Activated CD8-positive, alpha-beta memory T cell treated with anti-CD3 and anti-CD28 coated beads, Interleukin-2, amount 50 U/mL, for 24 hours (primary cell): ENCODE measurements around the gene ARPP21.
"Not testable (repeated sequence)": the region's sequence is repeated elsewhere in the genome, so short reads cannot be mapped to it uniquely, and the experiment has no call there.

Source experiments
- DNase-seq: peaks from one replicate; pipeline ENCODE4 v3.0.0-alpha.2; 2020; ENCODE audit errors: extremely low read depth

ARPP21 gene

DNA sequence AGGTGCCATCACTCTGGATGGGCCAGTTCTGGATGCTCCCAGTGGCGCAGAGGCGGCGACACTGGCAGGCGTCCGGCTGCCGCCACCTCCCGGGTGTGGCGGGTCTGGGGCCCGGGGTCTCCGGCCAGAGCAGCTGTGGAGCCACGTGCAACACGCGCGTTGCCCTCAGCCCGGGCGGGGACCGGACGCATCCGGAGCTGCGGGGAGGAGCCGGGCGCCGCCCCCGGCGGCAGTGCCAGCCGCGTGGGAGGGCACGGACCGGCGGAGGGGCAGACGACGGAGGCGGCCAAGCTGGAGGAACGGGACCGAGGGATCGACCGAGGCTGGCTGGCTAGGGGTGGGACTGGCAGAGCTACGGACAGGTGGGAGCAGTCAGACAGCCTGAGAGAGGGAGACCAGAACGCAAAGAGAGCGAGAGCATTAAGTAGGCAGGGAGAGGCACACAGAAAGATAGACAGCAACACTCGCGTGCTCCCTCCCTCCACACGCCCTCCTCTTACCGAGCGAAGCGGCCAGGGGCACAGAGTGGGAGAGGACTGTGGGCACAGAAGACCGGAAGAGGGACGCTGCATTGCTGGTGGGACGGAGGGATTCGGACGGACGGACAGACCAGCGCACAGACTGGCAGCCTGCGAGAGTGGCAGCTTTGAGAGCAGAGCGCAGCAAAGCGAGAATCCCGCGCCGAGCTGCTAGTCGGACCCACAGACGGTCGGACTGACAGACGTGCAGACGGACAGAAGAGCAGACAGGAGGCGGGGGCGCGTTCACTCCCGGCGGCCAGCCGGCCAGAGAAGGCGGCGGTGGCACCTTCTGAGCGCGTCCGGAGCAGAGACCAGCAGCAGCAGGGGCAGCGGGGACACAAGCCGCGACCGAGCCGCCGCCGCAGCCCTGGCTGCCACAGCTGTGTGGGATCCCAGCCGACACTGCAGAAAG, at the start of gene ARPP21:
TSS of gene ARPP21 (plus strand) at position 272 of the 933 bp plus-strand sequence. CDS start 42,227 bp downstream, outside the sequence.
- no peak for DNase-seq

DNA sequence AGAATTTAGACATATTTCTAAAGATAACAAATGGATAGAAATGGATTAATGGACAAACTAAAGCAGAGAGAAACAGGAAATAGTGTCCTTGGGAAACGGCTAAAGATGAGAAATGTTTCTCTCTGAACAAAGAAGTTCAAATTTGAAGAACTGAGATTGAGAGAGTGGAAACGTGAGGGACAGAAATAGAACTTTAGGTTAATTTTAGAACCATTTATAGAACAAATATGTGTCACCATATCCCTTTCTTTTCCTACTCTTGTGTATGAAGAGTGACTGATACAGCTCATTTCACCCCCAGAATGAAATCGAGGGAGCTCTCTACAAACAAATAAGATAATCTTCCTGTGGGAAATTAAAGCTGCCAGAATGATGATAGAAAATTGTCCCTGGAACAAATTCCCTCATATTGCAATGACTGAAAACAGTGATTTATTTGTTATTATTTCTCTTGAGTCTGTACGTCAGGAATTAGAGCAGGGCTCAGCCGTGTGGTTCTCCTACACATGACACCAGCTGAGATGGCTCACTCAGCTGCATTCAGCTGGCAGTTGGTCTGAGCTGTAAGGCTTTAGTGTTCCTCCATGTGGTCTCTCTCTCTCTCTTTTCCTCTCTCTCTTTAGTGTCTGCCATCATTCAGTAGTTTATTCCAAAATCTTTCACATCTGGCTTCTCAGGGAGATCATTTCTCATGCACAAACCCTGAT, 46.6 kb upstream of the ARPP21 start:
- no peak for DNase-seq

DNA sequence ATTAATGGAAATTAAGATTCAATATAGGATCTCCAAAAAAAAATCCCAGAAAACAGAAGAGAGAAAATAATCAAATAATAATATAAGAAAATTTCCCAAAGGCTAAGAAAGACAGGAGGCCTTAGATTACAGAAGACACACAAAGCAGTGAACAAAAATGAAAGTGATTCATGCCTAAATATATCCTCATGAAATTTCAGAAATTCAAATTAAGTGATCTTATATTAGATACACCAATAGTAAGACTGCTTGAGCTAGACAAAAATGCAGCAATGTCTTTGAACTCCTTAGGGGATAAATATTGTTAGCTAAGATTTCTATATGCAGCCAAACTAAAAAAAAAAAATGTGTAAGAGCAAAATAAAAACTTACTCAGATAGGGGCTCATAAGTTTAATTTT, 44.6 kb upstream of the ARPP21 start:
- DNase-seq, result no peak

DNA sequence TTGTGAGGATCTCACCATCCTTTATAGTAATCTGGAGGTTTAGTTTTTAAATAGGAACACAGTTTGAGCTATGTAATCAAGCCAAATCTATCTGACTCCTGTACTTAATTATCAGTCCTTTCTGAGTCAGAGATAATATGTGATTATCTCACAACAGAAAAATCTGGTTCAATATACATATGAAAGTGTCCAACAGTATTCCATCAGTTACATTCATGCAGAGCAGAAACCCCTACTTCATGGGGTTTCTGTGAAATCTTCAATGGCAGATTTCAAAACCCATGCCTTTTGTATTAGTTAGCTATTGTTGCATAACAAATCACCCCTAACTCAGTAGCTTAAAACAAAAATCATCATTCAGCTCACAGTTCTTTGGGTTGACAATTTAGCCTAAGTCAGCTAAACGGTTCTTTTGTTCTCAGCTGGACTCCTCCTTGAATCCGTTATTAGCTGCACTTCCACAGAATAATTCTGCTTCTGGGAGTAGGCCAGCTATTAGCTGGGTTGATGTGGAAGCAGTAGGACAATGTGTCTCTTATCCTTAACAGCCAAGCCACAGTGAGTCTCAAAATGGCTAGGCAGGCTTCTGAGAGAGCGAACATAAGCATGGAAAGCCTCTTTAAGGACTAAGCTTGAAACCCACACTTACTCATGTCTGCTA, 42.9 kb upstream of the ARPP21 start:
- no peak for DNase-seq

DNA sequence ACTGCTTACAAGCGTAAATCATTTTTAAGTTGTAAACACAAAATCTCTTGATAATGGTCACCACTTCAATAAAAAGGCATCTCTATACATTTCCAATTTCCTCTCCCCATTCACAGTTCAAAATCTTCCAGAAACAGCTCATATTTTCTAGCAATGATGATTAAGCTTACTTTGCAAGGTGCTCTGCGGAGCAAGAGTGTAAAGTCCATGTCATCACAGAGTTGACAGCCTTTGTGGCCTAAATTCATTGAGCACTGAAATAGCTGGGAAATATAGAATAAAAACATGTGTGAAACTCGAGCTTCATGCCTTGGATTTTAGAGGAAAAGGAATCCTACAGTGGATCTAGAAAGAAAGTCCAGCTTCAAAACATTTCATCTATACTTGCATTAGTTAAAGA, 41.8 kb upstream of the ARPP21 start:
- DNase-seq, result no peak

DNA sequence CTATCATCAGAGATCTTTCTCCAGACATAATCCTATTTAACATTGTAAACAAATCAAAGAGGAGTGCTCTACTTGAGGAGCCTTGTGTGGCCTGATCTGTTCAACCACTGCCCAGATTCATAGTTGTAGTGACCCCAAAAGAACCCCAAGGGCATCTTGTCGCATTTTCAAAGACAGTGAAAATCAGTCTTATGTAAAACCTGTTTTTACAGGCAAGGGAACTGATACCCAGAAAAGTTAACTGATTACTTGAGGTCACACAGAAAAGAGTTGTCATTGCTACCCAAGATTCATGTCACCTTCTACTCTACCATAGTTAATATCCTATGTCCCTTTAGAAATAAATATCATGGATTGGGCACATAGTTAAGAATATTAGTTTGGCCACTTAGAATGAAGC, 40.5 kb upstream of the ARPP21 start:
- DNase-seq, result no peak

DNA sequence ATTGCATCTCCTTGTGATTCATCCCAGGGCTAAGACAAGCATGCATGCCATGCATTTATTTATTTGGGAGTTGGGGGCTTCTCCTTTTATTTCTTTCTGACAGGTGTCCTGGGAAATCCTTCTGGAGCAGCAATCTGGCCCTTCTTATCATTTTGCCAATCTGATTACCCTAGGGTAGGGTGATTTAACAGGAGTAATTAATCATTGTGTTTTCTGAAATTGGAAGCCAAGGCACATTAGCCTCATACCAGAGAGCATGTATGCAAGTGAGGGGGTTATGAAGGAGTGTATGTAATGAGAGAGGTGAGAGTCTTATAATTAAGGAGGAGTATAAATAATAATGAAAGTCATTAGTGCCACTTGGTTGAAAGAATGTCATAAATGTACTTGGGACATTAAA, 37.4 kb upstream of the ARPP21 start:
- no peak for DNase-seq

DNA sequence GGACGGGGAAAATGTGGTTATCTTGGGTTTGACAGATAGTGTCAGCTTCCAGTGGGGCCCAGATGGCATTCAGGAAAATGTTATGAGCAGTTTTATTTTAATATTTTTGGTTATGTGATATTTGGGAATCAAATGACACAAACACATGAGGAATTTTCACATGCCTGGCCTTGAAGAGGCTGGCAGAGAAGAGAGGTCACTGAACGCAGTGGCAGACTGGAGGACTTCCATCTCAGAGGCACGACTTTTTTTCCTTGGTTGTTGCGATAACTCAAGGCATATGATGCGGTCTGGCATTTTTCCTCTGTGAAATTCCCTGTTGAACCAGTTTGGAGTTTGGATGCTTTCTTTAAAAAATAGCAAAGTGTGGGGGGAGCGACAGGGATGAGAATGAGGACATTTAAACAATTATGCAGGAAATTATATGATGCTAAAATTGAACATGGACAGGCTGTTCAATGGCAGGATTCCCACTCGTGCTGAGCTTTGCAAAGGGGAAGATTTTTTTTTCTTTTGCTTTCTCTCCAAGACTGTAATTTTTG, 36.9 kb upstream of the ARPP21 start:
- no peak for DNase-seq

DNA sequence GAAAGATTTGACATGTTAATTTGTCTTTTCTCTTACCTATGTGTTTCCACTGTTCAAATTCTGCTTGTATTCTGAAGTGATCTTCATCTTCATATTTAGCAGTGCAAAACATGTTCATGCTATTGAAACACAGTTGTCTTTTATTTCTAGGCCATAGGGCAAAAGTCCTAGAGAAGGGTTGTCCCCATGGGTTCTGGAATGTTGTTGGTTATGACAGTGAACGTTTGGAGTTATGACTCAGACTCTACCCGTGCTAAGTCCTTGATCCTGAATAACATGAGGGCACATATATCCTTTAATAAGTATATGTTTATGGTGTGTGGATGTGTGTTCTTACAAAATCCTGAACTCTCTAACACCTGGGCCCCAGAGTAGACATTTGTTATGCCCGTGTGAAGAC, 23.0 kb upstream of the ARPP21 start:
- no peak for DNase-seq

DNA sequence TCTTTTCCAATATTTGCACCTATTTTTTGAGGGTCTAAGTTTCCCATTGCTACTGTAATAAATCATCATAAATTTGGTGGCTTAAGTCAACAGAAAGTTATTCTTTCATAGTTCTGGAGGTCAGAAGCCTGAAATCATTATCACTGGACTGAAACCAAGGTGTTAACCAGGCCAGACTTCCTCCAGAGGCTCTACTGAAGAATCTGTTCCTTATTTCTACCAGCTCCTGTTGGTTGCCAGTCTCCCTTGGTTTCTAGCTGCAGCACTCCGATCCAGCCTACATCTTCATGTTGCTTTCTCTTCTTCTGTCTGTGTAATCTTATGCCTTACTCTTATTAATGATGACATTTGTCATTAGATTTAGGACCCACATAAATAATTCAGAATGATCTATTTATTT, 22.0 kb upstream of the ARPP21 start:
- DNase-seq, result no peak

DNA sequence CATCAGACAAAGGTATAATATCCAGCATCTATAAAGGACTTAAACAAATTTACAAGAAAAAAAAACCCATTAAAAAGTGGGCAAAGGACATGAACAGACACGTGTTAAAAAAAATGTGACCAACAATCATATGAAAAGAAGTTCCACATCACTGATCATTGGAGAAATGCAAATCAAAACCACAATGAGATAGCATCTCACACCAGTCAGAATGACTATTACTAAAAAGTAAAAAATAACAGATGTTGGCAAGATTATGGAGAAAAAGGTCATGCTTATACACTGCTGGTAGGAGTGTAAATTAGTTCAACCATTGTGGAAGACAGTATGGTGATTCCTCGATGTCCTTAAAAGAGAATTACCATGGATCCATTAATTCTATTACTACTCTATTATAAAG, 19.1 kb upstream of the ARPP21 start:
- DNase-seq, result not testable (repeated sequence)

DNA sequence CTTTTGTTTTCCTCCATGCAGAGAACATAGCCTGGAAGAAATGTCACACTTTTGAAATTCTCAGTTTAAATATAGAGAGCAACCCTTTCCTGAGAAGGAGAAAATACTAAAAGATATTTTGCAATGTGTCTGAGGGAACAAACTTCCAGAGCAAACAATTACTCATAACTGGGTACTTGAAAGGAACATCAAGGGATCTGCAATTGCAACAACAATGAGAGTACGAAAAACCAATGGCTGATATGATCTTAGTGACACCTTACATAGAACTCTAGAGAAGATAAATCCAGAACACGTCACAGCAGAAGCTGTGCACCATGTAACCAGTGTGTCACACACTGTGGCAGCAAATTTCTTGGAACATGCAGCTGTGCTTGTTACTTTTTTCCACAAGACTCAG, 14.6 kb upstream of the ARPP21 start:
- no peak for DNase-seq

DNA sequence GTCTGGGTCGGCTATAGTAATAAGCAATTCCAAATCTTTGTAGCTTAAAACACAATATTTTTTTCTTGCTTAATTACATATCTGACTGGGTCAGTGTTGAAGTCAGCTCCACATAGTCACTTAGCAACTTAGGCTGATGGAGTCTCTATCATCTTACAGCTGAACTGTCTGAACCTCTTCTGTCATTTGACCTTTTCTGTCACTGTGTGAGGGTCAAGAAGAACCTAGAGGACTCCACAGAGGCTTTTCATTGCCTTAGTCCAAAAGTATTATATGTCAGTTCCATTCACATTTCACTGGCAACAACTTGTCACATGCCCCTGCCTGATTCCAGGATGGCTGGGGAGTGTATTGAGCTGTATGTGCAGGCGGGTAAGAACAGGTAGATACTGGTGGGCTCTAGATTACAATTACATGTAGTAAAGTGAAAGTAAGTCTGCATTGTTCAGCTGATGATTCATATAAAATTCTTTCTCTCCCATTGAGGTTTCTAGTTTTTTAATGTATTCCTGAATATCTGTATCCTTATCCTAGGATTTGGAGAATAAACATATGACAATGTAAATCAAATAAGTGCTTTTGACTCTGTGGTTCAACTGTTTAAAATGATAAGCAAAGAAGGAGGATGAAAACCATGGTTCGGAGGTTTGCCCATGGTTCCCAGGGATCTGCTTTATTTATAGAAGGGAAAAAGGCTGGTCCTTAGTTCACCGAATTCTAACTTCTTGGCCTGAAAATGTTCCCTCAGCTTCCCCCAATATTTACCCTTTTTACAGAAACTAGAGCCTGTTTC, 5.8 kb upstream of the ARPP21 start:
- DNase-seq, result no peak

DNA sequence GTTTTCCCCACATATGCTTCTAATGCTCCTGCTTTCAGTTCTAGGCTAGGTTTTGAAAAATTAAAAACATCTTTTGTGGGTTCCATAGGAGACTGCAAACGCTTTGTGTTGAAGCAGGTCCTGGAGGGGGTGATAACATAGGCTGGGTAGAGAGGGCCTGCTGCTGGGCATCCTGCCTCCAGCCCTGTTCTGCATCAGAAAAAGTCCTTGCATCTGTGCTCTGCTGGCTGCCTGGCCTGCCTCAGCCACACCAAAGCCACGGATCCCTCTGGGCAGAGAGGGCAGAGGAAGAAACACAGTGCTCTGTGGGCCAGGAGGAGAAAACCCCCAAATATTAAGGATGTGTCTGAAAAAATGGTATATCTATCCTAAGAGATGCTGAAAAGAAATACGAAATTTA, 3.9 kb upstream of the ARPP21 start:
- no peak for DNase-seq

DNA sequence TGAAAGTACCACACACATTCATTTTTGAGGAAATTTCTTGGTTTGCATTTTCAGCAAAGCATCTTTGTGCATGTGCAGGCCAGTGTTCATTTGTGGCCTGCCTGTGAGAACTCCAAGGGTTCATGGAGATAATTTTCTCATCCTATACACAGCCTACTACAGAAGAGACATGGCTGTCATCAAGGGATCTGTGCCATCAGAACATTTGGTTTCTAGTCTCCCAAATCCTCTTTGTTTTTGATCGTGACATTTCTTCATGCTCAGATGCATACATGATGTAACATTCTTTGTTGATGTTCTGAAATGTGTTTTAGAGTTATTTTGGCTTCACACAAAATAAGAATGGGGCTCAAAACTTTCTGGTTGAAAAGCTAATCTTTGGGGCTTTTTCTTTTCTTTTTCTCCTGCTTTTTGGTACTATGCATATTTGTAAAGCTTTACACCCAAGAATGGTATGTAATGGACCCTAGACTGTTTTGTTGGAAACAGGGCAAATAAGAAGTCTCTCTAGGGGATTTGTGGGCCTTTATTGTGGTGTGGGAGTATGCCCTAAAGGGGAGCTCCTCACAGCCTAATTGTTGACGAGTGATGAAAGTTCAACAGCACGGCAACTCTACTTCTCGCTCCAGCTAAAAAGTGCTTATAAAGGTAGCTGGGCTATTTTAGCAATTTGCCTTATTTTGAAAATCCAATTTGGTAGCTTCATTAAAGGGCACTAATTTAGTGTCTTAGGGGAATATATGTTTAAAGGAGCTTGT, 3.2 kb upstream of the ARPP21 start:
- DNase-seq, result no peak

DNA sequence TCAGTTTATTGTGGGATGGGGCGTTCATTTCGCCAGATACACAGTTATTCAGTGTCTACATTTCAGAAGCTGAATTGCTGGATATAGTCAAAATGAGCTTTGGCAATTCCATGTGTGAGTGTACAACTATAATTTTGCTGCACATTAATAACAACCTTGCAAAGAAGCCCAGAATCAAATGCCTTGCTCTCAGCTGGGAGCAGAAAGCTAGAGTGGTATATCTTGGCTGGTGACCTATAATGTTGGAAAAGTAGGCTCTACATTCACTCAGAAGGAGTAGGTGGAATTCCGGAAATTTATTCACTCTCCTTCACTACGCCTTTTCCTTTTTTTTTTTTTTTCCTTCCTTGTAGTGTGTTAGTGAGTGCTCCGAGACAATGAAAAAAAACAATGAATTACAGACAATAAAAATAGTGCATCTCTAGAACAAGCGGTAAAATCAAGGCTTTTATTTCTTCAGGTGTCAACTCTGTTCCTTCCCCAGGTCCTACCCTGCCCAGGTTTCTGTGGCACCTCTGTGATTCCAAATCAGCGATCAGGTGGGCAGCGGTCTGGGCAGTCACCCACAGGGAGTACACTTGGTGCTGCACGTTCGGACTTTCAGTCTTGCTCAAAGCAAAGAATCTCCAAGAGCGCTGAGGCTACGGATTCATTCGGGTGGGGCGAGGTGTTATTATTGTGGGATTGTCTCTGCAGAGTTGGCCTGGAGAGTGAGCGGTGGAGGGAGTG, 910 bp upstream of the ARPP21 start:
- no peak for DNase-seq

DNA sequence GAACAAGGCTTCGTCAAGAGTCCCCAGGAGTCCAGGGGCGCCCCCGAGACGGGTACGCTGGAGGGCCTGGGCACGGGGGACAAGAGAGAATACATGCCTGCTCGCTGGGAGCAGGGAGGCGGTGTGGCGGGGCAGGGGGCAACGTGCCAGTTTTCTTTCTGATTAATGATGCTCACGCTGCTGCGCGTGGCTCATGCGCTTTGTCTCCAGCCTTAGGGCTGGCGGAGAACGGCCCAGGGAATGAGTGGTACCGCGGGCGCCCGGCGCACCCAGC, 408 bp upstream of the ARPP21 start:
- no peak for DNase-seq

DNA sequence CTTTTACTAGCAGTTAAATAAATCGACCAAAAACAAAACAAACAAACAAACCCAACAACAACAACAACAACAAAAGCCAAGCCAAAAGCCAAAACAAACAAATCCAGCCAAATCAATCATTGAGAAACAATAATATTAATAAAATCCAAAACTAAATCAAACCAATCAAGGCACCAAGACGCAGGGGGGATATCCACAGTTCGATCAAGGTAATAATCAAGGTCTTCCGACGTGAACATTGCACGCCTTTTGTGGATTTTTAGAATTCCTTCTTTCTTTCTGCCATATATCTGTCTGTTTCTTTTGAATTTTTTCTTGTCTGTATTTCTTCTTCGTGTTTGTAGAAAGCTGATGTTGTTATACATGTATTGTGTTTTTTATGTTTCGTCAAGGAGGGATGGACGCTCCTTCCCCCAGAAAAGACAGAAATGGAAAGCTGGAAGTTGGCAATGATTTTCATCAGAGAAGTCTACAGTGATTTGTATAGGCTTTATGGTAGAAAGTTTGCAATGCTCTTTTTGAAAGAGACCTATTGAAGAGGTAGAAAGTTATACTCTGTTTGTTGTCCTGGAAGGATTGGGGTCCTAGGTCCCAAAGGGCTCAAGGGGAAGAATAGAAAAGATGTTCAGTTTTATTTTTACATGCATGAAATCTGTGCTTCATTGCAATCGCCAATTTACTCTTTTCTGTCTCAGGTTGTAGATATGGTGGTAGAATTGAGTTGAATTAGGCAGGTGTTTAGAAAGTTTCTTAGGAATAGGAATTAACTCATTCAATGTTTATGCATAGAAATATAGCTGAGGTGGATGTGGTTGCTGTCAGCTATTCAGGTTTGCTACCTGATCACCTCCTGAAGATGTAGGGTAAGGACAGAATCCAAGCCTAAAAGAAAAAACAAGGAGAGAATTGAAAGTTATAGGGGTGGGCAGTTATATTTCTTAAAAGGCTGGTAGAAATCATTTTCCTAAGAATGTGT, 1.2 kb downstream of the ARPP21 start:
- no peak for DNase-seq

DNA sequence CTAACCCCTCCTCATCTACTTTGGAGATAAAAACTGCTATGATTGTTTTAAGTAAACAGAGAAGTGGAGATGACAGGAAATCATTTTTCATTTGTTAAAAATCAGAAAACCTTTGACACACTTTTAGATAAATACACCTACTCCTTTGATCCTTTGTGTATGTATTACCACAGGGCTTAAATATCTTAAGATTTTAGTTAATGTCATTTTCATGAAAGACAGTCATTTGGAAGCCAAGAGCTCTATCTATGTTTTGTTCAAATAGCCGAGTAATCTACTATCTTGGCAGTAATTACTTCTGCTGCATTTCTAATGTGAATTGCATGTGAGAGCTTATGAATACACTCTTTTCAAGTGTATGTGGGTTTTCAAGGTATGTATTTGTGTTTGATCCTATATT, 2.0 kb downstream of the ARPP21 start:
- no peak for DNase-seq
